GM18511 (cell line): ENCODE measurements around the gene CEP78.
"Not testable (repeated sequence)": the region's sequence is repeated elsewhere in the genome, so short reads cannot be mapped to it uniquely, and the experiment has no call there.

ENCODE experiments used
- ATAC-seq: cut with Tn5 transposase; IDR thresholded peaks from one replicate; pipeline ENCODE4 v1.9.1; 2021; ENCODE audit warnings: mild to moderate bottlenecking, moderate library complexity; ENCODE audit not compliant: unreplicated experiment

The CEP78 gene

GRCh38 chr9:78235762-78236550, at the start of gene CEP78:
Gene CEP78, plus strand, starts transcription at chr9:78236075. Its CDS starts 276 bp downstream, at chr9:78236351.
- ATAC-seq = peak; percentile 98

- ATAC-seq = no peak
These were observed 48.0 kb upstream of the CEP78 start for GRCh38 chr9:78187763-78188484.

- ATAC-seq = no peak
These were observed 47.3 kb upstream of the CEP78 start for GRCh38 chr9:78188594-78188993.

- ATAC-seq = no peak
These were observed 46.9 kb upstream of the CEP78 start for GRCh38 chr9:78189001-78189400.

GRCh38 chr9:78189461-78189860, 46.4 kb upstream of the CEP78 start:
- ATAC-seq = no peak

- ATAC-seq = no peak
These were observed 43.9 kb upstream of the CEP78 start for GRCh38 chr9:78191931-78192330.

- ATAC-seq = peak; percentile 56
These were observed 39.6 kb upstream of the CEP78 start for GRCh38 chr9:78196258-78196657.

- ATAC-seq = peak; percentile 90
These were observed 34.6 kb upstream of the CEP78 start for GRCh38 chr9:78201158-78201777.

- ATAC-seq = no peak
These were observed 28.6 kb upstream of the CEP78 start for GRCh38 chr9:78207319-78207718.

GRCh38 chr9:78207901-78208300, 28.0 kb upstream of the CEP78 start:
- ATAC-seq = no peak

- no peak for ATAC-seq
These were observed 26.7 kb upstream of the CEP78 start for GRCh38 chr9:78209127-78209526.

GRCh38 chr9:78210841-78211301, 25.0 kb upstream of the CEP78 start:
- peak; percentile 82 for ATAC-seq

- no peak for ATAC-seq
These were observed 23.0 kb upstream of the CEP78 start for GRCh38 chr9:78212868-78213267.

GRCh38 chr9:78213712-78214111, 22.2 kb upstream of the CEP78 start:
- no peak for ATAC-seq

GRCh38 chr9:78214492-78214891, 21.4 kb upstream of the CEP78 start:
- ATAC-seq = no peak

- no peak for ATAC-seq
These were observed 20.2 kb upstream of the CEP78 start for GRCh38 chr9:78215706-78216105.

GRCh38 chr9:78218890-78219289, 17.0 kb upstream of the CEP78 start:
- no peak for ATAC-seq

- no peak for ATAC-seq
These were observed 14.4 kb upstream of the CEP78 start for GRCh38 chr9:78221425-78221824.

GRCh38 chr9:78221841-78222240, 14.0 kb upstream of the CEP78 start:
- ATAC-seq = not testable (repeated sequence)

GRCh38 chr9:78230761-78231160, 5.1 kb upstream of the CEP78 start:
- no peak for ATAC-seq

GRCh38 chr9:78232471-78232870, 3.4 kb upstream of the CEP78 start:
- ATAC-seq = not testable (repeated sequence)

- ATAC-seq = no peak
These were observed 1.1 kb upstream of the CEP78 start for GRCh38 chr9:78234810-78235209.
